NCI-H2081 (cell line): ENCODE measurements around the gene CTDNEP1.

Experiments used
- DNase-seq, 2 experiments: peaks; one replicate each; lab custom pipeline; 2025; lab: John Stamatoyannopoulos, UW

Gene CTDNEP1

GRCh38 chr17:7228920-7229319 lies 22.6 kb downstream of the CTDNEP1 start:
- no peak for DNase-seq

GRCh38 chr17:7226721-7227710 lies 24.5 kb downstream of the CTDNEP1 start:
- DNase-seq: no peak

- no peak for DNase-seq
Measured at GRCh38 chr17:7225711-7226331, 25.7 kb downstream of the CTDNEP1 start.

- DNase-seq: no peak
Measured at GRCh38 chr17:7224661-7225111, 26.8 kb downstream of the CTDNEP1 start.

- DNase-seq: no peak
Measured at GRCh38 chr17:7224110-7224509, 27.4 kb downstream of the CTDNEP1 start.

GRCh38 chr17:7223375-7223774 lies 28.2 kb downstream of the CTDNEP1 start:
- DNase-seq: no peak

GRCh38 chr17:7222972-7223292 lies 28.6 kb downstream of the CTDNEP1 start:
- DNase-seq: no peak

GRCh38 chr17:7222093-7222971 lies 29.2 kb downstream of the CTDNEP1 start:
- DNase-seq: no peak

GRCh38 chr17:7221278-7222092 lies 30.0 kb downstream of the CTDNEP1 start:
- no peak for DNase-seq

- DNase-seq: peak; percentile 46 to 56
Measured at GRCh38 chr17:7220593-7221277, 30.8 kb downstream of the CTDNEP1 start.

GRCh38 chr17:7219812-7220592 lies 31.5 kb downstream of the CTDNEP1 start, which contains the start of the genes ACADVL and DLG4:
ACADVL (plus strand) TSS chr17:7219938; CDS start chr17:7219985, 47 bp downstream.
DLG4 (minus strand) TSS chr17:7219836.
- DNase-seq: peak in 1 of 2 experiments; percentile 52

GRCh38 chr17:7219229-7219811 lies 32.2 kb downstream of the CTDNEP1 start:
- DNase-seq: no peak

- no peak for DNase-seq
Measured at GRCh38 chr17:7218758-7219157, 32.8 kb downstream of the CTDNEP1 start.

GRCh38 chr17:7218166-7218565 lies 33.4 kb downstream of the CTDNEP1 start:
- DNase-seq: no peak

- DNase-seq: peak; percentile 11 to 38
Measured at GRCh38 chr17:7217113-7217987, 34.2 kb downstream of the CTDNEP1 start.

GRCh38 chr17:7216242-7217112 lies 35.1 kb downstream of the CTDNEP1 start:
- DNase-seq: no peak

- no peak for DNase-seq
Measured at GRCh38 chr17:7215652-7216180, 35.8 kb downstream of the CTDNEP1 start.
